DOHH2 (cell line): ENCODE measurements around the gene STAT2.

Experiments used
- CTCF ChIP-seq: fragments of 200-600 bp; sonication (generic); IDR thresholded peaks from one replicate; pipeline ENCODE4 v1.5.1; 2014; ENCODE audit warnings: antibody characterized with exemption, mild to moderate bottlenecking, low read depth, low read length; ENCODE audit not compliant: poor library complexity, severe bottlenecking
- EZH2phosphoT487 ChIP-seq: fragments of 200-600 bp; sonication (generic); IDR thresholded peaks from 2 replicates; pipeline ENCODE4 v1.6.1; 2017; ENCODE audit warnings: borderline replicate concordance, mild to moderate bottlenecking, antibody characterized with exemption, low read length, moderate library complexity, mixed read lengths

DNA sequence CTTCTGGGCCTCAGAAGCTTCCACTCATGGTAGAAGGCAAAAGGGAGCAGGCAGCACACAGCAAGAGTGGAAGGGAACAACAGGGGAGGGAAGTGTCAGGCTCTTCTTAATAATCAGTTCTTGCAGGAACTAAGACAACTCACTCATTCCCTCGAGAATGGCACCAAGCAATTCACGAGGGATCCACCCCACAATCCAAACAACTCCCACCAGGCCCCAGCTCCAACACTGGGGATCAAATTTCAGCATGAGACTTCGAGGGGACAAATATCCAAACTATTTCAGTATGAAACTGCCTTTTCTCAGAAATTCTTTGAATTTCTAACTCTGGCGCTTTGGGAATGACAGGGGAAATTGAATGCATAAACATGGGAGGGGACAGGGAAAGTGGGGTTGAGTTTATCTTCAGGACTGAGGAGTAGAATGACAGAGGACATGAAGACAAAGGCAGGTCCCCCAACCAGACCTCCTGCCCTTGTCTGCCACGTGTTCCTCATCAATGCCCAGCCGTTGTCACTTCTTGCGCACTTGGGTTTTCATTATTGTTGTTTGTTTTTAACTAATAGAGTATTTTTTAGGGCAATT lies 27.3 kb upstream of the STAT2 start:
- TF ChIP-seq CTCF (no peak), EZH2phosphoT487 (no peak)
